Measurements from ENCODE around the gene CREG1.

DNA sequence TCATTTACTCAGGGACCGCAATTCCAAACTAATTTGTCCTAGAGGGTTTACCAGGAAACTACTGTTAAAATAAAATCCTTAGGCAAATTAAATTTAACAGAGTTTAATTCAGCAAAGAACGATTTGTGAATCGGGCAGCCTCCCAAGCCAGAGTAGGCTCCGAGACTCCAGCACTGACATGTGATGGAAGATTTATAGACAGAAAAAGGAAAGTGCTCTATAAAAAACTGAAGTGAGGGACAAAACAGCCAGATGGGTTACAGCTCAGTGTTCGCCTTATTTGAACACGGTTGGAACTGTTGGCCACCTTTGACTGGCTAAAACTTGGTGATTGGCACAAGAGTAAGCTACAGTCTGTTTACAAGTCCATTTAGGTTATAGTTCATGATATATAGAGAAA lies 41.3 kb upstream of the CREG1 start:
- TF ChIP-seq, protein P1, sequence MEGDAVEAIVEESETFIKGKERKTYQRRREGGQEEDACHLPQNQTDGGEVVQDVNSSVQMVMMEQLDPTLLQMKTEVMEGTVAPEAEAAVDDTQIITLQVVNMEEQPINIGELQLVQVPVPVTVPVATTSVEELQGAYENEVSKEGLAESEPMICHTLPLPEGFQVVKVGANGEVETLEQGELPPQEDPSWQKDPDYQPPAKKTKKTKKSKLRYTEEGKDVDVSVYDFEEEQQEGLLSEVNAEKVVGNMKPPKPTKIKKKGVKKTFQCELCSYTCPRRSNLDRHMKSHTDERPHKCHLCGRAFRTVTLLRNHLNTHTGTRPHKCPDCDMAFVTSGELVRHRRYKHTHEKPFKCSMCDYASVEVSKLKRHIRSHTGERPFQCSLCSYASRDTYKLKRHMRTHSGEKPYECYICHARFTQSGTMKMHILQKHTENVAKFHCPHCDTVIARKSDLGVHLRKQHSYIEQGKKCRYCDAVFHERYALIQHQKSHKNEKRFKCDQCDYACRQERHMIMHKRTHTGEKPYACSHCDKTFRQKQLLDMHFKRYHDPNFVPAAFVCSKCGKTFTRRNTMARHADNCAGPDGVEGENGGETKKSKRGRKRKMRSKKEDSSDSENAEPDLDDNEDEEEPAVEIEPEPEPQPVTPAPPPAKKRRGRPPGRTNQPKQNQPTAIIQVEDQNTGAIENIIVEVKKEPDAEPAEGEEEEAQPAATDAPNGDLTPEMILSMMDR (IDR thresholded peaks at IDR 0.05): no peak
- TF ChIP-seq POLR2AphosphoS5 (IDR thresholded peaks at IDR 0.05) (no peak), POLR2A (IDR thresholded peaks at IDR 0.05) (no peak)

All from gastroesophageal sphincter (tissue), 3 donors.